PC-3 (cell line): ENCODE data around the gene SLAMF7. TPM values are rescaled to one million over a fixed set of nuclear protein-coding genes. Genes with fewer than 3 reads are reported as not detected.

ENCODE experiments used
- ATAC-seq: fragments of 200-7000 bp; cut with Tn5 transposase; 2 replicates; pipeline ENCODE4 v1.9.1; 2020; ENCODE audit warnings: mild to moderate bottlenecking, moderate library complexity
- BruUV-seq: library from RNA; stranded (reverse); fragments of 400-500 nt; replicated peaks from 2 replicates; lab custom pipeline; 2021; lab: Mats Ljungman, UMichigan
- CTCF ChIA-PET: fragments of 300-600 bp; sonication (Branson Sonifier 250); formaldehyde crosslinking; loops from one replicate; lab custom pipeline; 2022; ENCODE audit warnings: antibody characterized with exemption; lab: Charles Lee
- POLR2A ChIA-PET: fragments of 300-600 bp; sonication (Branson Sonifier 250); formaldehyde crosslinking; loops from one replicate; lab custom pipeline; 2022; ENCODE audit warnings: antibody characterized with exemption; ENCODE audit not compliant: unreplicated experiment; lab: Charles Lee
- DNase-seq: peaks from one replicate; pipeline ENCODE4 v3.0.0-alpha.2; 2015
- H2AFZ ChIP-seq: fragments of 300-600 bp; sonication (generic); 2 replicates; pipeline ENCODE4 v1.6.0; 2016; ENCODE audit warnings: antibody characterized with exemption, low read length
- H3F3A ChIP-seq: fragments of 300-600 bp; sonication (generic); one replicate; pipeline ENCODE4 v1.6.0; 2017; ENCODE audit warnings: antibody characterized with exemption, low read length, control low read depth, mild to moderate bottlenecking; ENCODE audit not compliant: unreplicated experiment
- H3K27ac ChIP-seq: fragments of 300-600 bp; sonication (generic); 2 replicates; pipeline ENCODE4 v1.5.1; 2016; ENCODE audit warnings: mild to moderate bottlenecking, low read length
- H3K27me3 ChIP-seq: fragments of 300-600 bp; sonication (generic); 2 replicates; pipeline ENCODE4 v1.6.1; 2016; ENCODE audit warnings: low read length, mixed read lengths
- H3K36me3 ChIP-seq: fragments of 300-600 bp; sonication (generic); 2 replicates; pipeline ENCODE4 v1.6.1; 2016; ENCODE audit warnings: low read depth, mixed run types, low read length, mixed read lengths
- H3K4me1 ChIP-seq: fragments of 300-600 bp; sonication (generic); 2 replicates; pipeline ENCODE4 v1.5.1; 2016; ENCODE audit warnings: low read length; ENCODE audit not compliant: insufficient read depth
- H3K4me2 ChIP-seq: fragments of 300-600 bp; sonication (generic); 2 replicates; pipeline ENCODE4 v1.6.0; 2016; ENCODE audit warnings: low read length
- H3K4me3 ChIP-seq: fragments of 300-600 bp; sonication (generic); 2 replicates; pipeline ENCODE4 v1.5.1; 2016; ENCODE audit warnings: mild to moderate bottlenecking, low read length, mixed read lengths
- H3K79me2 ChIP-seq: fragments of 300-600 bp; sonication (generic); 2 replicates; pipeline ENCODE4 v1.6.1; 2017; ENCODE audit warnings: low read length, mixed read lengths
- H3K9ac ChIP-seq: fragments of 300-600 bp; sonication (generic); 2 replicates; pipeline ENCODE4 v1.6.0; 2016; ENCODE audit warnings: mild to moderate bottlenecking, low read length
- H3K9me2 ChIP-seq: fragments of 300-600 bp; sonication (generic); replicated peaks from 2 replicates; pipeline ENCODE4 v1.6.1; 2016; ENCODE audit warnings: mixed run types, low read length, mixed read lengths
- H3K9me3 ChIP-seq: fragments of 300-600 bp; sonication (generic); 2 replicates; pipeline ENCODE4 v1.6.1; 2016; ENCODE audit warnings: low read length, mixed read lengths
- H4K20me1 ChIP-seq: fragments of 300-600 bp; sonication (generic); 2 replicates; pipeline ENCODE4 v1.6.1; 2016; ENCODE audit warnings: low read length, mixed read lengths
- EZH2 ChIP-seq: fragments of 300-600 bp; sonication (generic); IDR thresholded peaks from one replicate; pipeline ENCODE4 v1.6.1; 2017; ENCODE audit warnings: antibody characterized with exemption, mild to moderate bottlenecking, low read length; ENCODE audit not compliant: unreplicated experiment
- EZH2phosphoT487 ChIP-seq: fragments of 300-600 bp; sonication (generic); IDR thresholded peaks from 2 replicates; pipeline ENCODE4 v1.6.1; 2018; ENCODE audit warnings: mild to moderate bottlenecking, antibody characterized with exemption, low read length, borderline replicate concordance
- intact Hi-C: fragments of 100-400 bp; cut with micrococcal nuclease; formaldehyde crosslinking; loops from 2 replicates; pipeline ENCODE4 v1.9.0; 2023
- total RNA-seq: library from RNA; depleted of rRNA; stranded (reverse); fragments of >200 nt; gene quantifications from 2 replicates; pipeline ENCODE4 v1.2.3, GENCODE V29; 2014
- TF ChIP-seq, protein P1 (sequence below): fragments of 300-600 bp; sonication (generic); conservative IDR thresholded peaks from 2 replicates; pipeline ENCODE4 v1.5.1; 2017; ENCODE audit warnings: antibody characterized with exemption, low read depth, mild to moderate bottlenecking, low read length

Gene SLAMF7
- total RNA-seq, 1 experiment from 2014 or later: 0.15 TPM

DNA sequence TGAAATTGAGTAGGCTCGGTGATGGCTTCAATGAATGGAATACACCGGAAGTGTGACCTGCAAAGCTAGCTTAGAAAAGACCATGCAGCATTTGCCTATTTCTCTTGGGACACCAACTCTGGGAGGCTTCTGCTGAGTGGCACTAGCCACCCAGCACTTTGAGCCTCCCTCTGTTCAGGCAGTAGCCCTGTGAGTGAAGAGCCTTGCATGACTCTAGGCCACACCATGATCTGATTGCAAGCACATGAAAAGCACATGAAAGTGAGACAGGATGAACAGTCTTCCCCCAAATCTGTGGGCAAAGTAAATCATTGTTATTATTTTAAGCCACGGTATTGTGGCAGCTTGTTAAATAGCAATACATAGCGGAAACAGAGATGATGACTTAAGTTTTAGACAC, 30.2 kb upstream of the SLAMF7 start:
- POLR2A ChIA-PET: no interaction called here
- Histone ChIP-seq H3K27me3 (peaks cover 95% of the 10 kb centered on the region), H3K79me2 (no peaks in the 10 kb centered on the region), H3K36me3 (no peaks in the 10 kb centered on the region), H3K4me2 (no peak overlapping the region), H4K20me1 (no peaks in the 10 kb centered on the region), H3K9me3 (no peaks in the 10 kb centered on the region), H3K4me3 (no peak overlapping the region), H3K9ac (no peak overlapping the region), H3K4me1 (no peaks in the 10 kb centered on the region), H2AFZ (no peak overlapping the region), H3F3A (no peaks in the 10 kb centered on the region), H3K27ac (no peak overlapping the region), H3K9me2 (no peaks in the 10 kb centered on the region)
- no TSS peak for BruUV-seq
- CTCF ChIA-PET: no interaction called here
- intact Hi-C loops: no loop called here
- DNase-seq (no peak), ATAC-seq (no peak)
- TF ChIP-seq, protein P1, sequence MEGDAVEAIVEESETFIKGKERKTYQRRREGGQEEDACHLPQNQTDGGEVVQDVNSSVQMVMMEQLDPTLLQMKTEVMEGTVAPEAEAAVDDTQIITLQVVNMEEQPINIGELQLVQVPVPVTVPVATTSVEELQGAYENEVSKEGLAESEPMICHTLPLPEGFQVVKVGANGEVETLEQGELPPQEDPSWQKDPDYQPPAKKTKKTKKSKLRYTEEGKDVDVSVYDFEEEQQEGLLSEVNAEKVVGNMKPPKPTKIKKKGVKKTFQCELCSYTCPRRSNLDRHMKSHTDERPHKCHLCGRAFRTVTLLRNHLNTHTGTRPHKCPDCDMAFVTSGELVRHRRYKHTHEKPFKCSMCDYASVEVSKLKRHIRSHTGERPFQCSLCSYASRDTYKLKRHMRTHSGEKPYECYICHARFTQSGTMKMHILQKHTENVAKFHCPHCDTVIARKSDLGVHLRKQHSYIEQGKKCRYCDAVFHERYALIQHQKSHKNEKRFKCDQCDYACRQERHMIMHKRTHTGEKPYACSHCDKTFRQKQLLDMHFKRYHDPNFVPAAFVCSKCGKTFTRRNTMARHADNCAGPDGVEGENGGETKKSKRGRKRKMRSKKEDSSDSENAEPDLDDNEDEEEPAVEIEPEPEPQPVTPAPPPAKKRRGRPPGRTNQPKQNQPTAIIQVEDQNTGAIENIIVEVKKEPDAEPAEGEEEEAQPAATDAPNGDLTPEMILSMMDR: no peak
- no peak for TF ChIP-seq EZH2phosphoT487
- TF ChIP-seq EZH2: no peak

GRCh38 chr1:160709715-160710114, 29.3 kb upstream of the SLAMF7 start:
- no peak overlapping the region for H3K4me2 ChIP-seq
- TF ChIP-seq, protein P1: no peak
- no peak for TF ChIP-seq EZH2phosphoT487
- TF ChIP-seq EZH2: no peak
- ChIA-PET CTCF (no interaction called here), POLR2A (no interaction called here)
- no peak overlapping the region for H3K27ac ChIP-seq
- H3K36me3 ChIP-seq: no peaks in the 10 kb centered on the region
- ATAC-seq (no peak), DNase-seq (no peak)
- H3K27me3 ChIP-seq: peaks cover 91% of the 10 kb centered on the region
- H3F3A ChIP-seq: no peaks in the 10 kb centered on the region
- BruUV-seq: no TSS peak
- H3K9me2 ChIP-seq: no peaks in the 10 kb centered on the region
- no peaks in the 10 kb centered on the region for H3K4me1 ChIP-seq
- intact Hi-C loops: no loop called here
- H2AFZ ChIP-seq: no peak overlapping the region
- no peaks in the 10 kb centered on the region for H3K9me3 ChIP-seq
- no peaks in the 10 kb centered on the region for H3K79me2 ChIP-seq
- no peaks in the 10 kb centered on the region for H4K20me1 ChIP-seq
- no peak overlapping the region for H3K4me3 ChIP-seq
- no peak overlapping the region for H3K9ac ChIP-seq

GRCh38 chr1:160710517-160711252, 28.4 kb upstream of the SLAMF7 start:
- H2AFZ ChIP-seq: no peak overlapping the region
- POLR2A ChIA-PET: no interaction called here
- no peak overlapping the region for H3K4me3 ChIP-seq
- no TSS peak for BruUV-seq
- H4K20me1 ChIP-seq: no peaks in the 10 kb centered on the region
- intact Hi-C loops: no loop called here
- no peaks in the 10 kb centered on the region for H3K9me3 ChIP-seq
- no peaks in the 10 kb centered on the region for H3K79me2 ChIP-seq
- no peak overlapping the region for H3K4me2 ChIP-seq
- H3K27ac ChIP-seq: no peak overlapping the region
- CTCF ChIA-PET: no interaction called here
- peaks cover 90% of the 10 kb centered on the region for H3K27me3 ChIP-seq
- H3K9ac ChIP-seq: no peak overlapping the region
- ATAC-seq: no peak
- no peak for DNase-seq
- no peaks in the 10 kb centered on the region for H3F3A ChIP-seq
- TF ChIP-seq EZH2phosphoT487 (no peak), EZH2 (no peak)
- TF ChIP-seq, protein P1: no peak
- no peaks in the 10 kb centered on the region for H3K36me3 ChIP-seq
- H3K9me2 ChIP-seq: no peaks in the 10 kb centered on the region
- H3K4me1 ChIP-seq: no peaks in the 10 kb centered on the region
